SK-N-SH (cell line): Measurements from ENCODE around the gene AAMP. TPM values are rescaled to one million over a fixed set of nuclear protein-coding genes. Genes with fewer than 3 reads are reported as not detected.
"Not testable (repeated sequence)": the region's sequence is repeated elsewhere in the genome, so short reads cannot be mapped to it uniquely, and the experiment has no call there.

Experiments
- CTCF ChIA-PET: fragments of 300-600, 350-600 bp; formaldehyde crosslinking; extraction: SDS; loops from one replicate; lab custom pipeline; 2021; lab: Yijun Ruan, JAX
- POLR2A ChIA-PET: fragments of 350-600 bp; sonication (Branson Sonifier 250); formaldehyde crosslinking; extraction: SDS; loops from one replicate; lab custom pipeline; 2020; ENCODE audit warnings: antibody characterized with exemption, inconsistent platforms; lab: Yijun Ruan, JAX
- DNase-seq: peaks from one replicate; pipeline ENCODE4 v3.0.0; 2012
- H2AFZ ChIP-seq: fragments of 200-600 bp; sonication (generic); 2 replicates; pipeline ENCODE4 v1.8.1; 2016; ENCODE audit warnings: antibody characterized with exemption, mild to moderate bottlenecking, low read depth
- H3F3A ChIP-seq: fragments of 200-600 bp; sonication (generic); replicated peaks from 2 replicates; pipeline ENCODE3; 2016; ENCODE audit warnings: antibody characterized with exemption, mild to moderate bottlenecking; ENCODE audit not compliant: insufficient read depth
- H3K27ac ChIP-seq, 2 experiments: fragments of 200-500 bp in 1 of 2; fragments of 200-600 bp in 1 of 2; sonication (Bioruptor generic) in 1 of 2; sonication (generic), shearing (Covaris generic) in 1 of 2; 2 replicates each; pipeline versions ENCODE4 v1.5.1 to v1.6.1; 2014 to 2016; ENCODE audit warnings: low read depth in 2 of 2, inconsistent platforms in 1 of 2, low read length in 1 of 2, mild to moderate bottlenecking in 1 of 2, mixed read lengths in 1 of 2
- H3K27me3 ChIP-seq: fragments of 200-600 bp; sonication (generic), shearing (Covaris generic); 2 replicates; pipeline ENCODE4 v1.6.1; 2016; ENCODE audit warnings: mixed run types; ENCODE audit not compliant: insufficient read depth
- H3K36me3 ChIP-seq, 2 experiments: fragments of 200-500 bp in 1 of 2; fragments of 200-600 bp in 1 of 2; sonication (Bioruptor generic) in 1 of 2; sonication (generic) in 1 of 2; replicated peaks in 1 of 2; 2 replicates each; pipeline versions ENCODE3 to v1.5.1; 2014 to 2016; ENCODE audit warnings: low read length in 1 of 2, mild to moderate bottlenecking in 1 of 2; ENCODE audit not compliant: insufficient read depth in 2 of 2, control insufficient read depth in 1 of 2
- H3K4me1 ChIP-seq, 2 experiments: fragments of 200-500 bp in 1 of 2; fragments of 200-600 bp in 1 of 2; sonication (Bioruptor generic) in 1 of 2; sonication (generic), shearing (Covaris generic) in 1 of 2; 2 replicates each; pipeline versions ENCODE4 v1.5.1 to v1.6.1; 2014 to 2016; ENCODE audit warnings: low read depth in 1 of 2, low read length in 1 of 2, mixed run types in 1 of 2; ENCODE audit not compliant: insufficient read depth in 2 of 2, control insufficient read depth in 1 of 2
- H3K4me2 ChIP-seq: fragments of 200-600 bp; sonication (generic), shearing (Covaris generic); 2 replicates; pipeline ENCODE4 v1.6.1; 2017; ENCODE audit warnings: mixed run types
- H3K4me3 ChIP-seq, 2 experiments: fragments of 200-500 bp in 1 of 2; fragments of 200-600 bp in 1 of 2; sonication (Bioruptor generic) in 1 of 2; sonication (generic), shearing (Covaris generic) in 1 of 2; 2 replicates each; pipeline versions ENCODE4 v1.5.1 to v1.8.1; 2014 to 2016; ENCODE audit warnings: low read depth in 2 of 2, inconsistent platforms in 1 of 2, low read length in 1 of 2, mild to moderate bottlenecking in 1 of 2, mixed read lengths in 1 of 2, moderate library complexity in 1 of 2
- H3K79me2 ChIP-seq: fragments of 200-600 bp; sonication (generic); 2 replicates; pipeline ENCODE4 v1.8.1; 2017; ENCODE audit warnings: mild to moderate bottlenecking; ENCODE audit not compliant: insufficient read depth
- H3K9ac ChIP-seq: fragments of 200-600 bp; sonication (generic); 2 replicates; pipeline ENCODE4 v1.6.1; 2017; ENCODE audit warnings: mixed run types
- H3K9me2 ChIP-seq: fragments of 200-600 bp; sonication (generic); 2 replicates; pipeline ENCODE4 v1.6.1; 2017; ENCODE audit warnings: mixed run types
- H3K9me3 ChIP-seq: fragments of 200-600 bp; sonication (generic); 2 replicates; pipeline ENCODE4 v1.6.1; 2017; ENCODE audit warnings: mixed run types, mild to moderate bottlenecking, moderate library complexity
- H4K20me1 ChIP-seq: fragments of 200-600 bp; sonication (generic); 2 replicates; pipeline ENCODE4 v1.6.1; 2017; ENCODE audit warnings: mild to moderate bottlenecking, mixed run types; ENCODE audit not compliant: insufficient read depth
- CHD2 ChIP-seq: fragments of 150-350 bp; IDR thresholded peaks from 2 replicates; pipeline ENCODE4 v1.6.1; 2018; ENCODE audit warnings: low read length; ENCODE audit not compliant: partially characterized antibody
- EP300 ChIP-seq, 2 experiments: IDR thresholded peaks; 2 replicates each; pipeline versions ENCODE4 v1.4.0 to v1.6.1; 2012; ENCODE audit warnings: borderline replicate concordance in 1 of 2, low read depth in 1 of 2, low read length in 1 of 2
- FOSL2 ChIP-seq: IDR thresholded peaks from 2 replicates; pipeline ENCODE4 v1.4.0; 2012; ENCODE audit warnings: low read depth, mild to moderate bottlenecking, moderate library complexity, borderline replicate concordance
- FOXJ3 ChIP-seq: sonication (generic); formaldehyde crosslinking; IDR thresholded peaks from 2 replicates; pipeline ENCODE4 v1.5.1; 2020; ENCODE audit warnings: mild to moderate bottlenecking, missing genetic modification reagents
- GATA2 ChIP-seq: sonication (generic); formaldehyde crosslinking; IDR thresholded peaks from 2 replicates; pipeline ENCODE4 v1.5.0; 2020; ENCODE audit warnings: mild to moderate bottlenecking, missing genetic modification reagents
- JUND ChIP-seq: IDR thresholded peaks from 2 replicates; pipeline ENCODE4 v1.4.0; 2012
- MEF2A ChIP-seq: IDR thresholded peaks from 2 replicates; pipeline ENCODE4 v1.4.0; 2012; ENCODE audit warnings: low read depth, borderline replicate concordance
- MXI1 ChIP-seq: IDR thresholded peaks from 2 replicates; pipeline ENCODE4 v1.6.1; 2012; ENCODE audit warnings: mild to moderate bottlenecking, low read depth, low read length, improper control_type of control experiment
- RAD21 ChIP-seq: IDR thresholded peaks from 2 replicates; pipeline ENCODE4 v1.6.1; 2012; ENCODE audit warnings: mild to moderate bottlenecking, low read length
- SMC3 ChIP-seq: IDR thresholded peaks from 2 replicates; pipeline ENCODE4 v1.6.1; 2012; ENCODE audit warnings: low read depth, low read length, improper control_type of control experiment
- TCF12 ChIP-seq: IDR thresholded peaks from 2 replicates; pipeline ENCODE4 v1.4.0; 2012
- TEAD4 ChIP-seq: IDR thresholded peaks from 2 replicates; pipeline ENCODE4 v1.4.0; 2012; ENCODE audit warnings: mild to moderate bottlenecking, borderline replicate concordance; ENCODE audit not compliant: insufficient read depth
- YY1 ChIP-seq: IDR thresholded peaks from 2 replicates; pipeline ENCODE4 v1.4.0; 2012; ENCODE audit warnings: low read depth, mild to moderate bottlenecking
- WGBS: methylation state at CpG from one replicate; pipeline ENCODE4 v1.1.6; 2017; ENCODE audit warnings: low lambda C conversion rate; 5-methylcytosine and 5-hydroxymethylcytosine counted together
- polyA plus RNA-seq, 3 experiments: library from polyadenylated mRNA; depleted of rRNA; stranded (reverse); fragments of >200 nt; gene quantifications; 2 replicates each; pipeline ENCODE4 v1.2.3, GENCODE V29; 2012
- TF ChIP-seq, protein P1 (sequence below): fragments of 150-350 bp; IDR thresholded peaks from 2 replicates; pipeline ENCODE4 v1.6.1; 2016; ENCODE audit warnings: mild to moderate bottlenecking, low read depth, low read length
- TF ChIP-seq, protein P2 (sequence below): fragments of 150-350 bp; IDR thresholded peaks from 2 replicates; pipeline ENCODE4 v1.6.1; 2017; ENCODE audit warnings: antibody characterized with exemption, low read length, low read depth, borderline replicate concordance
- TF ChIP-seq, protein P3 (sequence below): IDR thresholded peaks from 2 replicates; pipeline ENCODE4; 2012
- TF ChIP-seq, protein P4 (sequence below): IDR thresholded peaks from 2 replicates; pipeline ENCODE4 v1.4.0; 2012; ENCODE audit warnings: low read depth, borderline replicate concordance
- TF ChIP-seq, protein P5 (sequence below): IDR thresholded peaks from 2 replicates; pipeline ENCODE4 v1.6.1; 2012; ENCODE audit warnings: mild to moderate bottlenecking, low read depth, low read length, moderate library complexity
- TF ChIP-seq, protein P6 (sequence below): IDR thresholded peaks from 2 replicates; pipeline ENCODE4 v1.4.0; 2012; ENCODE audit warnings: low read depth

Gene AAMP
- polyA plus RNA-seq, 1 of the 3 experiments (the other 2 are of a cell fraction), result 276 TPM

DNA sequence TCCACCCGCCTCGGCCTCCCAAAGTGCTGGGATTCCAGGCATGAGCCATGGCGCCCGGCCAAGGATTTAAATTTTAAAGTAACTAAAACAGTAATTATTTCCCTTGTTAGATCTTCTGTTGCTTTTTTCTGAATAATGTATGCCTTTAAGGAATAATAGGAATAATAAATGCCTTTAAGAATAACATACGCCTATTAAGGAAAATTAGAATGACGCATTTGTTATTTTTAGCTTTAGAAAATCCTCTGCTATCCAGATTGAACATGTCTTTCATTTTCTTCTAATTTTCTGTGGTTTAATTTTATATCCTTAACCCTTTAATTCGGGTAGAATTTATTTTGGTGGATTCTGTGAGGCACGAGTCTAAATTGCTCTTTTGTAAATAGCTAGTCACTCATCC, 45.5 kb upstream of the AAMP start:
- 88% methylated on average over 8 of the region's 8 CpGs for WGBS
- CTCF ChIA-PET, result interaction anchor here (0.6 to 2.3 kb wide), 6 partner anchors 14 to 81 kb away, joined by 3 to 12 read pairs (median 3); no protein-coding TSS in a partner anchor
- POLR2A ChIA-PET, result no interaction called here

DNA sequence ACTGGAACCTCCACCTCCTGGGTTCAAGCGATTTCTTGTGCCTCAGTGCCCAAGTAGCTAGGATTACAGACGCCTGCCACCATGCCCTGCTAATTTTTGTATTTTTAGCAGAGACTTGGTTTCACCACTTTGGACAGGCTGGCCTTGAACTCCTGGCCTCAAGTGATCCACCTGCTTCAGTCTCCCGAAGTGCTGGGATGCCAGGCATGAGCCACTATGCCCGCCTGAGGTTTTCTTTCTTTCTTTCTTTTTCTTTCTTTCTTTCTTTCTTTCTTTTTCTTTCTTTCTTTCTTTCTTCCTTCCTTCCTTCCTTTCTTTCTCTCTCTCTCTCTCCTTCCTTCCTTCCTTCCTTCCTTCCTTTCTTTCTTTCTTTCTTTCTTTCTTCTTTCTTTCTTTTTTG, 44.8 kb upstream of the AAMP start:
- WGBS, result 74% methylated on average over 4 of the region's 4 CpGs
- DNase-seq, H3K4me2 ChIP-seq, H2AFZ ChIP-seq, POLR2A ChIA-PET, H4K20me1 ChIP-seq, H3F3A ChIP-seq, H3K79me2 ChIP-seq, H3K4me1 ChIP-seq, H3K27ac ChIP-seq, H3K4me3 ChIP-seq, H3K27me3 ChIP-seq, H3K9ac ChIP-seq, H3K36me3 ChIP-seq, H3K9me2 ChIP-seq, H3K9me3 ChIP-seq: not testable (repeated sequence)
- CTCF ChIA-PET, result interaction anchor here (0.8 to 2.3 kb wide), 3 partner anchors 13 to 82 kb away, joined by 3 to 12 read pairs (median 3); no protein-coding TSS in a partner anchor

More for the DNA sequence above, 45.5 kb upstream of the AAMP start:
- H3K9ac ChIP-seq, result no peak overlapping the region
- no peak overlapping the region for H3K4me3 ChIP-seq
- H3K79me2 ChIP-seq, result no peaks in the 10 kb centered on the region
- no peaks in the 10 kb centered on the region for H3K4me1 ChIP-seq
- H3F3A ChIP-seq, result no peaks in the 10 kb centered on the region
- H3K9me3 ChIP-seq, result no peaks in the 10 kb centered on the region
- H3K27ac ChIP-seq, result no peak overlapping the region
- H3K9me2 ChIP-seq, result no peaks in the 10 kb centered on the region
- no peak overlapping the region for H2AFZ ChIP-seq
- no peaks in the 10 kb centered on the region for H3K36me3 ChIP-seq
- no peaks in the 10 kb centered on the region for H3K27me3 ChIP-seq
- no peak for TF ChIP-seq TEAD4
- no peak for TF ChIP-seq TCF12
- TF ChIP-seq FOSL2, result no peak
- TF ChIP-seq, protein P1, sequence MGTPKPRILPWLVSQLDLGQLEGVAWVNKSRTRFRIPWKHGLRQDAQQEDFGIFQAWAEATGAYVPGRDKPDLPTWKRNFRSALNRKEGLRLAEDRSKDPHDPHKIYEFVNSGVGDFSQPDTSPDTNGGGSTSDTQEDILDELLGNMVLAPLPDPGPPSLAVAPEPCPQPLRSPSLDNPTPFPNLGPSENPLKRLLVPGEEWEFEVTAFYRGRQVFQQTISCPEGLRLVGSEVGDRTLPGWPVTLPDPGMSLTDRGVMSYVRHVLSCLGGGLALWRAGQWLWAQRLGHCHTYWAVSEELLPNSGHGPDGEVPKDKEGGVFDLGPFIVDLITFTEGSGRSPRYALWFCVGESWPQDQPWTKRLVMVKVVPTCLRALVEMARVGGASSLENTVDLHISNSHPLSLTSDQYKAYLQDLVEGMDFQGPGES, result no peak
- TF ChIP-seq, protein P2, sequence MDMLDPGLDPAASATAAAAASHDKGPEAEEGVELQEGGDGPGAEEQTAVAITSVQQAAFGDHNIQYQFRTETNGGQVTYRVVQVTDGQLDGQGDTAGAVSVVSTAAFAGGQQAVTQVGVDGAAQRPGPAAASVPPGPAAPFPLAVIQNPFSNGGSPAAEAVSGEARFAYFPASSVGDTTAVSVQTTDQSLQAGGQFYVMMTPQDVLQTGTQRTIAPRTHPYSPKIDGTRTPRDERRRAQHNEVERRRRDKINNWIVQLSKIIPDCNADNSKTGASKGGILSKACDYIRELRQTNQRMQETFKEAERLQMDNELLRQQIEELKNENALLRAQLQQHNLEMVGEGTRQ, result no peak
- TF ChIP-seq FOXJ3 (CRISPR knock-in tag), result no peak
- no peak for TF ChIP-seq GATA2 (CRISPR knock-in tag)
- TF ChIP-seq, protein P3, sequence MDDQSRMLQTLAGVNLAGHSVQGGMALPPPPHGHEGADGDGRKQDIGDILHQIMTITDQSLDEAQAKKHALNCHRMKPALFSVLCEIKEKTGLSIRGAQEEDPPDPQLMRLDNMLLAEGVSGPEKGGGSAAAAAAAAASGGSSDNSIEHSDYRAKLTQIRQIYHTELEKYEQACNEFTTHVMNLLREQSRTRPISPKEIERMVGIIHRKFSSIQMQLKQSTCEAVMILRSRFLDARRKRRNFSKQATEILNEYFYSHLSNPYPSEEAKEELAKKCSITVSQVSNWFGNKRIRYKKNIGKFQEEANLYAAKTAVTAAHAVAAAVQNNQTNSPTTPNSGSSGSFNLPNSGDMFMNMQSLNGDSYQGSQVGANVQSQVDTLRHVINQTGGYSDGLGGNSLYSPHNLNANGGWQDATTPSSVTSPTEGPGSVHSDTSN, result no peak
- TF ChIP-seq EP300 (IDR thresholded peaks at IDR 0.05; ENCODE audit: borderline replicate concordance in 1 of 2, low read depth in 1 of 2, low read length in 1 of 2), result no peak
- TF ChIP-seq, protein P4, sequence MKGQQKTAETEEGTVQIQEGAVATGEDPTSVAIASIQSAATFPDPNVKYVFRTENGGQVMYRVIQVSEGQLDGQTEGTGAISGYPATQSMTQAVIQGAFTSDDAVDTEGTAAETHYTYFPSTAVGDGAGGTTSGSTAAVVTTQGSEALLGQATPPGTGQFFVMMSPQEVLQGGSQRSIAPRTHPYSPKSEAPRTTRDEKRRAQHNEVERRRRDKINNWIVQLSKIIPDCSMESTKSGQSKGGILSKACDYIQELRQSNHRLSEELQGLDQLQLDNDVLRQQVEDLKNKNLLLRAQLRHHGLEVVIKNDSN, result no peak
- no peak for TF ChIP-seq SMC3
- no peak for TF ChIP-seq JUND
- no peak for TF ChIP-seq MXI1
- no peak for TF ChIP-seq CHD2
- TF ChIP-seq, protein P5, sequence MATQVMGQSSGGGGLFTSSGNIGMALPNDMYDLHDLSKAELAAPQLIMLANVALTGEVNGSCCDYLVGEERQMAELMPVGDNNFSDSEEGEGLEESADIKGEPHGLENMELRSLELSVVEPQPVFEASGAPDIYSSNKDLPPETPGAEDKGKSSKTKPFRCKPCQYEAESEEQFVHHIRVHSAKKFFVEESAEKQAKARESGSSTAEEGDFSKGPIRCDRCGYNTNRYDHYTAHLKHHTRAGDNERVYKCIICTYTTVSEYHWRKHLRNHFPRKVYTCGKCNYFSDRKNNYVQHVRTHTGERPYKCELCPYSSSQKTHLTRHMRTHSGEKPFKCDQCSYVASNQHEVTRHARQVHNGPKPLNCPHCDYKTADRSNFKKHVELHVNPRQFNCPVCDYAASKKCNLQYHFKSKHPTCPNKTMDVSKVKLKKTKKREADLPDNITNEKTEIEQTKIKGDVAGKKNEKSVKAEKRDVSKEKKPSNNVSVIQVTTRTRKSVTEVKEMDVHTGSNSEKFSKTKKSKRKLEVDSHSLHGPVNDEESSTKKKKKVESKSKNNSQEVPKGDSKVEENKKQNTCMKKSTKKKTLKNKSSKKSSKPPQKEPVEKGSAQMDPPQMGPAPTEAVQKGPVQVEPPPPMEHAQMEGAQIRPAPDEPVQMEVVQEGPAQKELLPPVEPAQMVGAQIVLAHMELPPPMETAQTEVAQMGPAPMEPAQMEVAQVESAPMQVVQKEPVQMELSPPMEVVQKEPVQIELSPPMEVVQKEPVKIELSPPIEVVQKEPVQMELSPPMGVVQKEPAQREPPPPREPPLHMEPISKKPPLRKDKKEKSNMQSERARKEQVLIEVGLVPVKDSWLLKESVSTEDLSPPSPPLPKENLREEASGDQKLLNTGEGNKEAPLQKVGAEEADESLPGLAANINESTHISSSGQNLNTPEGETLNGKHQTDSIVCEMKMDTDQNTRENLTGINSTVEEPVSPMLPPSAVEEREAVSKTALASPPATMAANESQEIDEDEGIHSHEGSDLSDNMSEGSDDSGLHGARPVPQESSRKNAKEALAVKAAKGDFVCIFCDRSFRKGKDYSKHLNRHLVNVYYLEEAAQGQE, result no peak
- TF ChIP-seq, protein P6, sequence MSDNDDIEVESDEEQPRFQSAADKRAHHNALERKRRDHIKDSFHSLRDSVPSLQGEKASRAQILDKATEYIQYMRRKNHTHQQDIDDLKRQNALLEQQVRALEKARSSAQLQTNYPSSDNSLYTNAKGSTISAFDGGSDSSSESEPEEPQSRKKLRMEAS, result no peak
- TF ChIP-seq RAD21, result no peak
- no peak for TF ChIP-seq YY1
- TF ChIP-seq MEF2A, result no peak
- no peak for DNase-seq
- H4K20me1 ChIP-seq, result no peaks in the 10 kb centered on the region
- H3K4me2 ChIP-seq, result no peak overlapping the region
